ENCODE data around the gene VAV1.

The VAV1 gene, protein sequence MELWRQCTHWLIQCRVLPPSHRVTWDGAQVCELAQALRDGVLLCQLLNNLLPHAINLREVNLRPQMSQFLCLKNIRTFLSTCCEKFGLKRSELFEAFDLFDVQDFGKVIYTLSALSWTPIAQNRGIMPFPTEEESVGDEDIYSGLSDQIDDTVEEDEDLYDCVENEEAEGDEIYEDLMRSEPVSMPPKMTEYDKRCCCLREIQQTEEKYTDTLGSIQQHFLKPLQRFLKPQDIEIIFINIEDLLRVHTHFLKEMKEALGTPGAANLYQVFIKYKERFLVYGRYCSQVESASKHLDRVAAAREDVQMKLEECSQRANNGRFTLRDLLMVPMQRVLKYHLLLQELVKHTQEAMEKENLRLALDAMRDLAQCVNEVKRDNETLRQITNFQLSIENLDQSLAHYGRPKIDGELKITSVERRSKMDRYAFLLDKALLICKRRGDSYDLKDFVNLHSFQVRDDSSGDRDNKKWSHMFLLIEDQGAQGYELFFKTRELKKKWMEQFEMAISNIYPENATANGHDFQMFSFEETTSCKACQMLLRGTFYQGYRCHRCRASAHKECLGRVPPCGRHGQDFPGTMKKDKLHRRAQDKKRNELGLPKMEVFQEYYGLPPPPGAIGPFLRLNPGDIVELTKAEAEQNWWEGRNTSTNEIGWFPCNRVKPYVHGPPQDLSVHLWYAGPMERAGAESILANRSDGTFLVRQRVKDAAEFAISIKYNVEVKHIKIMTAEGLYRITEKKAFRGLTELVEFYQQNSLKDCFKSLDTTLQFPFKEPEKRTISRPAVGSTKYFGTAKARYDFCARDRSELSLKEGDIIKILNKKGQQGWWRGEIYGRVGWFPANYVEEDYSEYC

GRCh38 chr19:6772028-6772865 is at the start of gene VAV1:
TSS of gene VAV1 (plus strand) at chr19:6772708. CDS start at chr19:6772808, 100 bp downstream.
- DNase-seq, result no peak

DNA sequence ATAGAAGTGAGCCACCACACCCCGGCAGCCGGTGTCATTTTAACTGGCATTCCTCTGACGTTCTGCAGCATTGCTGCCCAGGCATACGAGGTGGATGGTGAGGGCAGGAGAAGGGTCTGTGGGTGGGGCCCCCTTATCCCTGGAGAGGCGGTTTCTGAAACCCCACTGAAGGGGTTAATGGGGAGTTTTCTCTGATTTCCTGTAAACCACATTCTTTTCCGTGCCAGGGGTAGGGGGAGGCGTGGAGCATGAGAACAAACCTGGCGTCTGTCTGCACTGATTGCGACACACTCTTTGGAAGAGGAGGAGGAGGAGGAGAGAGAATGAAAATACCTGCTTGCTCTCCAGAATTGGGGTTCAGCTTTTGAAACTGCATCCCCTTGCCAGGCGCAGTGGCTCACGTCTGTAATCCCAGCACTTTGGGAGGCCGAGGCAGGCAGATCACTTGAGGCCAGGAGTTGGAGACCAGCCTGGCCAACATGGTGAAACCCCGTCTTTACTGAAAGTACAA is 49.3 kb upstream of the VAV1 start:
- DNase-seq, result no peak

- DNase-seq, result no peak
Observed at GRCh38 chr19:6723738-6724137, 48.8 kb upstream of the VAV1 start.

- no peak for DNase-seq
Observed at GRCh38 chr19:6724631-6725492, 47.6 kb upstream of the VAV1 start.

GRCh38 chr19:6725513-6726231 is 46.8 kb upstream of the VAV1 start:
- no peak for DNase-seq

DNA sequence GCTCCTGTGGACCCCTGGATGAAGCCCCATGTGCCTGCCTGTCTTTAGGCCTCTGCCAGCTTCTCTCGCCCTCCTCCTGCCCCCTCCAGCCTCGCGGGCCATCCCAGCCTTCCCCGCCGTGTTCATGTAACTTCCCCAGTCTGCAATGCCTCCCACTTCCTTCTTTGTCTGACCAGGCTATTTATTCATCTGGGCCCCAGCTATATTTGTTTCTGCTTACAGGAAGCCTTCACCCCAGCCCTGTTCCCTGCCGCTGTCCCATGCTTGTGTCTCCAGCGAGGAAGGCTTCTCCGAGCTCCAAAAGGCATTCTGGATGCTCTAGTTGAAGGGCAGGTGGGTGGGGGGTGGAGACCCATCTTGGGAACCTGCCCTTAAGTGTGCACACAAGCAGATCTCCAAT is 44.2 kb upstream of the VAV1 start:
- DNase-seq, result no peak

GRCh38 chr19:6729573-6730152 is 42.8 kb upstream of the VAV1 start:
- DNase-seq, result no peak

DNA sequence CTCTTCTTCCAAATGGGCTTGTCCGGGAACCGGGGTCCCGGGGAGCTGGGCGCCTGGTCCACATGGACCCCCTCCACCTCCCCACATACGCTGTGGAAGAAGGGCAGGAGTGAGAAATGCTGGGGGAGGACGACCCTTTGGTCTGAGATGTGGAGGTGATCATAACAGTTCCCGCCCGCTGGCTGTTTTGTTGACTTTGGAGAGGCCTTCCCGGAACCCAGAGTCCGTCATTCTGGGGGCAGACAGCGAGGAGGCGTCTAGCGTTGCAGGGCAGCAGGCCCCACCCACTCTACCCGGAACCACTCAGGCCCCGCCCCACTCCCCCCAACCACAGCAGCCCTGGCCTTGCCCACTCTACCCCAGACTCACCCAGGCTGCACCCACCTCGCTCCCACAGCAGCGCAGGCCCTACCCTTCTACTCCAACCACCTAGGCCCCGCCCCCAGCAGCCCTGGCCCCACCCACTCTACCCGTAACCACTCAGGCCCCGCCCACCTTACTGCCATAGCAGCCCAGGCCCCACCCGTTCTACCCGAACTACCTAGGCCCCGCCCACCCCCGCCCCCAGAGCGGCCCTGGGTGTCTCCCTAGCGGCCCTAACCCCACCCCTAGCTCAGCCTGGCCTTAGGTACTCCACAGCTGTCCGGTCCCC is 42.2 kb upstream of the VAV1 start:
- no peak for DNase-seq

DNA sequence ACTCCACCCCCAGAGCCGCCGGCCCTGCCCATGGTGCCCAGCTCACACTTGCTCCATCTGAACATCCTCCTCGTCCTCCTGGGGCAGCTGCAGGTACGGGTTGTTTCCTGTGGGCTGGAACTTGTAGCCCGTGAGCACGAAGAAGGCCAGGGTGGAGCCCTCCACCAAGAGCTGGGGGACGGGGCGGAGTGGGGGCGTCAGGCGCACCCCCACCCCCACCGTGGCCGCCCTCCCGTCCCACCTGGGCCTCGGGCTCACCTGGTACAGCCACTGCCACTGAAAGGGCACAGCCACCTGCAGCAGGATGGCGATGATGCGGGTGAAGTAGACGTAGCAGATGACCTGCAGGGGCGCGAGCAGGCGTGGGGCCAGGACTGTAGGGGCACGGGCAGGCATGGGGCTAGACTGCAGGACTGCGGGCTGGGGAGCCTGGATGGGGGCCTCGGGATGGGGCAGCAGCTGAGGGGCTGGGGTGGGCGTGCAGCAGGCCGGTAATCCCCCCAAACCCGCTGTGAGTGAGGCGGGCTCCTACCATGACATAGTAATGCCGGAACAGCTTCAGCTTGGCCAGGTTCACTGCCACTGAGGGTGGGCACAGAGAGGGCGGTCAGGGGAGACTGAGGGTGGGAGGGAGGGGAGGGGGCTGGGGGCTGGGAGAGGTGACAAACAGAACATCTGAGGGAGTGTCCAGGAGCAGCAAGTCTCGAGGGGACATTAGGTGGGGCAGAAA is 41.4 kb upstream of the VAV1 start:
- no peak for DNase-seq

DNA sequence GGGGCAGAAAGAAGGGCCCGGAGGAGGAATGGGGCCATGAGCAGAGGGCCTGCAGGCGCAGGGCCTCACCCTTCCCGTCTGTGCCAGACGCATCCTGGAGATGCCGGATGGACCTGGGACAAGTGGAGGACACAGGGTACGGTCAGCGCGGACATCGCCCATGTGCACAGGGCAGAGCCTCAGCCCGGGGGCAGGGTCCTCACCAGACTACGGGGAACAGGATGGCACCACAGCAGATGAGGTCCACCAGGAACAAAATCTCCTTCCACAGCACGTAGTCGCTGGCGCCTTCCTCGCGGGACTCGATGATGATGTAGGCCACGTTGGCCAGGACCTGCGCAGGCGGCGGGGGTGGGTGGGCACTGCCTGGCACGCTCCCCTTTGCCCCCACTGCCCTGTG is 40.7 kb upstream of the VAV1 start:
- DNase-seq, result no peak

DNA sequence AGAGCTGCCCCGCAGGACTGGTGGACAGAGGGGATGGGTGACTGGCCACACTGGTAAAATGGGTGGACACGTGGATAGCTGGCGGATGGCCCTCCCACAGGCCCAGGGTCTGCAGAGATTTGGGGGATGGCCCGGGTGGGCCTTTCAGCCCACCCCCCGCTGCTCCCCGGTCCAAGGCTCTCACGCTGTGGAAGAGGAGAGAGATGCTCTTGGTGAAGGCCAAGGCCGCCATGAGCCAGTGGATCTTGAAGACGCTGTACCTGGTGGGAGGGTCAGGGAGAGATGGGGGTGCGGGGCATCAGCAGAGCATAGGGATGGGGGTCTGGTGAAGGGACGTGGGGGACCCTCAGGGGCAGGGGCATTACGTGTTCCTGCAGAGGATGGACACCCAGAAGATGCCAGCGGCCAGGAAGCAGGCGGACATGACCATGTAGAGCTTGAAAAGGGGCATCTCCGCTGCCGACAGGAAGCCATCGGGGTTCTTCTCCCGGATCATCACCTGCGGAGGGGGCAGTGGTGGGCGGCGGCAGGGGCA is 39.6 kb upstream of the VAV1 start:
- DNase-seq, result no peak

GRCh38 chr19:6733338-6734095 is 39.0 kb upstream of the VAV1 start:
- no peak for DNase-seq

GRCh38 chr19:6734096-6734696 is 38.3 kb upstream of the VAV1 start:
- no peak for DNase-seq

- DNase-seq, result no peak
Observed at GRCh38 chr19:6735181-6735911, 37.2 kb upstream of the VAV1 start.

- DNase-seq, result no peak
Observed at GRCh38 chr19:6736169-6736916, 36.2 kb upstream of the VAV1 start.

DNA sequence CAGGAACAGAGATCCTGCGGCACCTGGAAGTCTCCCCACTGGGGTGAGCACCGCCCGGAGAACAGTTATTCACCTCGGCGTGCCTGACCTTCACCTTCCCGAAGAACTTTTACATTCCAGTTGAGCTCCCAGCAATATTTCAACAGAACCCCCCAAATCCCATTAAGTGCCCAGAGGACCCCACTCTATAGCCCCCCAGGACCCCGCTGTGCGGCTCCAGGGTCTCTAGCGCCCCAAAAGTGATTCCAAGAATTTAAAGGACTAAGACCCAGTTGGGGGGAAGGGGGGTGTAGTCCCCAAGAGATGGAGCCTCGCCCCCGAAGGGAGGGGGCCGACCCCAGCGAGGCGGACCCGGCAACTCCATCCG is 35.6 kb upstream of the VAV1 start:
- DNase-seq, result no peak
